Measurements from ENCODE around the gene UNC13B.

Gene UNC13B

DNA sequence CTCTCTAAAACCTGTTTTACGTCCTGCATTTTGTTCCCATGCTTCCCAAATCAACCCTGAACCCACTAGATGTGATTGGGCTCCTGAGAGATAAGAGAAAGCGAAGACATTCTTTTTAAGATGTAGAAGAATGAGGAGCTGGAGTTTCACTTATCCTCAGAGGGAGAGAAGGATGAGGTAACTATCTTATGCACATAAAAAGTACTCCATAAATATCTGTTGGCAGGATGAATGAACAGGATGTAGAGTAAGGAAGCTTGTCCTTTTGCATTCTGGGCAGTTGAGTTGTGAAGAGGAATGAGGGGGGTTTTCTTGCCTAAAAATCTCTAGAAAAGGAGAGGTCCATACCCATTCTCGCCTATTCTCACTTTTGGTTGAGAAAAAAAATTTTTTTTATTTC lies 163.2 kb downstream of the UNC13B start:
- Histone ChIP-seq H3K27me3 (ENCODE audit: insufficient read depth, low read length) (no peaks in the 10 kb centered on the region), H3K9ac (ENCODE audit: low read length) (no peak overlapping the region), H3K79me2 (ENCODE audit: insufficient read depth, low read length) (no peaks in the 10 kb centered on the region), H3K4me2 (ENCODE audit: low read length) (no peak overlapping the region), H3F3A (ENCODE audit: insufficient read depth, low read length) (no peaks in the 10 kb centered on the region), H4K20me1 (ENCODE audit: insufficient read depth, low read length) (no peaks in the 10 kb centered on the region), H3K36me3 (ENCODE audit: insufficient read depth, low read length) (no peaks in the 10 kb centered on the region), H2AFZ (ENCODE audit: low read length) (no peak overlapping the region), H3K9me2 (ENCODE audit: low read depth, low read length) (no peaks in the 10 kb centered on the region), H3K9me3 (ENCODE audit: low read length) (no peaks in the 10 kb centered on the region), H3K4me1 (ENCODE audit: insufficient read depth, low read length, severe bottlenecking) (no peaks in the 10 kb centered on the region), H3K4me3 (ENCODE audit: low read depth, low read length, poor library complexity, severe bottlenecking) (no peak overlapping the region), H3K27ac (ENCODE audit: low read depth, low read length, poor library complexity, severe bottlenecking) (no peak overlapping the region)
- TF ChIP-seq EZH2 (IDR thresholded peaks at IDR 0.05; ENCODE audit: borderline replicate concordance, low read length) (no peak), CTCF (IDR thresholded peaks at IDR 0.05; ENCODE audit: low read length) (no peak)

DNA sequence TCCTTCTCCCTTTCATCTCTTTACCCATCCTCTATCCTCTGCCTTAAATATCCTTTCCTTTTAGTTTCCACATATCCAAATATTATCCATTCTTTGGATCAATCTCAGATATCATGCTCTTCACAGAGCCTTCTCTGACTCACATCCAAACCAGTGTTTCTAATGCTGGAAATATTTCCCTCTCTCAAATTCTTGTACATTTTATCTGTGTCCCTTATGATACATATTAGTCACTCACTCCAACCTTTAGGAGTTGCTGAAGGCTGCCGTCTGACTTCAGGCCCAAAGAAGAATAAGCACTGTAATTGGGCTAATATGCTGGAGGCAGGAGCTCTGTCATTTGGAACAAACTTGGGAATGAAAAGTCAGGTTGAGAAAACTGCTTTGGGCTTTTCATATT lies 171.7 kb downstream of the UNC13B start:
- H3K4me1 ChIP-seq (ENCODE audit: insufficient read depth, low read length, severe bottlenecking) = no peaks in the 10 kb centered on the region
- H3K4me2 ChIP-seq (ENCODE audit: low read length) = no peak overlapping the region
- no peak overlapping the region for H3K27ac ChIP-seq (ENCODE audit: low read depth, low read length, poor library complexity, severe bottlenecking)
- no peak overlapping the region for H3K9ac ChIP-seq (ENCODE audit: low read length)
- no peaks in the 10 kb centered on the region for H3K9me2 ChIP-seq (ENCODE audit: low read depth, low read length)
- no peak overlapping the region for H2AFZ ChIP-seq (ENCODE audit: low read length)
- no peak for TF ChIP-seq CTCF (IDR thresholded peaks at IDR 0.05; ENCODE audit: low read length)
- H3K9me3 ChIP-seq (ENCODE audit: low read length) = no peaks in the 10 kb centered on the region
- H3F3A ChIP-seq (ENCODE audit: insufficient read depth, low read length) = no peaks in the 10 kb centered on the region
- H3K27me3 ChIP-seq (ENCODE audit: insufficient read depth, low read length) = no peaks in the 10 kb centered on the region; the same call in 1 of the 2 replicates
- H3K79me2 ChIP-seq (ENCODE audit: insufficient read depth, low read length) = no peaks in the 10 kb centered on the region
- H3K36me3 ChIP-seq (ENCODE audit: insufficient read depth, low read length) = no peaks in the 10 kb centered on the region
- no peaks in the 10 kb centered on the region for H4K20me1 ChIP-seq (ENCODE audit: insufficient read depth, low read length)
- no peak overlapping the region for H3K4me3 ChIP-seq (ENCODE audit: low read depth, low read length, poor library complexity, severe bottlenecking)

DNA sequence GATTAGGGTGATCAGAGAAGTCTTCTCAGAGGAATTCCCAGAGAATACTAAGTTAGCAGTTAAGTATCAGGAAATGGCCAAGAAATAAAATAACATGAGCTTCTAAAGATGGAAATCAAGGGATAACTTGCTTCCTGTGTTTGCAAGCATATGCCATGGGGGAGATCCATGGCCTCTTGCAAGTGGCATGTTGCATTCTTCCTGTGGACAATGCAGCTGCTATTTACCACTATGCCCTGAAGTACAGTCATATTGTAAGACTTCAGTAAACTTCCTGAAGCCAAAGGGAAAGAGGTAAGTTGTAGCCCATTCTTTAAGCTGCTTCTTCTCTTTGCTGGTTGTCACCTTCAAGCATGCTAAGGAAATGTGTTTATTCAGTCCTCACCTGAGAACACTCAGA lies 173.4 kb downstream of the UNC13B start:
- no peaks in the 10 kb centered on the region for H3K9me3 ChIP-seq (ENCODE audit: low read length)
- H3K79me2 ChIP-seq (ENCODE audit: insufficient read depth, low read length) = no peaks in the 10 kb centered on the region
- H3F3A ChIP-seq (ENCODE audit: insufficient read depth, low read length) = no peaks in the 10 kb centered on the region
- no peaks in the 10 kb centered on the region for H3K4me1 ChIP-seq (ENCODE audit: insufficient read depth, low read length, severe bottlenecking)
- no peak overlapping the region for H2AFZ ChIP-seq (ENCODE audit: low read length)
- H3K4me2 ChIP-seq (ENCODE audit: low read length) = no peak overlapping the region
- no peaks in the 10 kb centered on the region; the same call in 1 of the 2 replicates for H3K27me3 ChIP-seq (ENCODE audit: insufficient read depth, low read length)
- H3K36me3 ChIP-seq (ENCODE audit: insufficient read depth, low read length) = no peaks in the 10 kb centered on the region
- no peak for TF ChIP-seq EZH2 (IDR thresholded peaks at IDR 0.05; ENCODE audit: borderline replicate concordance, low read length)
- no peak for TF ChIP-seq CTCF (IDR thresholded peaks at IDR 0.05; ENCODE audit: low read length)
- no peaks in the 10 kb centered on the region for H4K20me1 ChIP-seq (ENCODE audit: insufficient read depth, low read length)
- H3K4me3 ChIP-seq (ENCODE audit: low read depth, low read length, poor library complexity, severe bottlenecking) = no peak overlapping the region
- H3K9ac ChIP-seq (ENCODE audit: low read length) = no peak overlapping the region
- no peak overlapping the region for H3K27ac ChIP-seq (ENCODE audit: low read depth, low read length, poor library complexity, severe bottlenecking)
- H3K9me2 ChIP-seq (ENCODE audit: low read depth, low read length) = no peaks in the 10 kb centered on the region

Measured in OCI-LY1 (cell line).